ENCODE results near the gene ZSWIM3.
"Not testable (repeated sequence)": the region's sequence is repeated elsewhere in the genome, so short reads cannot be mapped to it uniquely, and the experiment has no call there.

The ZSWIM3 gene

GRCh38 chr20:45861221-45862075 lies 4.0 kb downstream of the ZSWIM3 start:
- no peak for DNase-seq

- DNase-seq, result no peak
Observed at GRCh38 chr20:45863543-45864470, 6.4 kb downstream of the ZSWIM3 start.

GRCh38 chr20:45866454-45866853 lies 9.0 kb downstream of the ZSWIM3 start:
- no peak for DNase-seq

- no peak for DNase-seq
Observed at GRCh38 chr20:45867136-45867818, 9.9 kb downstream of the ZSWIM3 start.

- no peak for DNase-seq
Observed at GRCh38 chr20:45867819-45868176, 10.4 kb downstream of the ZSWIM3 start.

GRCh38 chr20:45872626-45873025 lies 15.2 kb downstream of the ZSWIM3 start:
- DNase-seq, result no peak

GRCh38 chr20:45873409-45874103 lies 16.1 kb downstream of the ZSWIM3 start:
- no peak for DNase-seq

GRCh38 chr20:45874104-45874481 lies 16.7 kb downstream of the ZSWIM3 start:
- not testable (repeated sequence) for DNase-seq

GRCh38 chr20:45874576-45874975 lies 17.2 kb downstream of the ZSWIM3 start:
- no peak for DNase-seq

- DNase-seq, result no peak
Observed at GRCh38 chr20:45878076-45878761, 20.8 kb downstream of the ZSWIM3 start.

GRCh38 chr20:45880988-45881788 lies 23.8 kb downstream of the ZSWIM3 start, which contains the start of gene ZSWIM1:
ZSWIM1 (plus strand) TSS chr20:45881227; CDS start chr20:45882593, 1,366 bp downstream.
- DNase-seq, result peak; percentile 93 to 99 (median 96)

GRCh38 chr20:45882469-45883099 lies 25.2 kb downstream of the ZSWIM3 start:
- no peak for DNase-seq

- no peak for DNase-seq
Observed at GRCh38 chr20:45883100-45883469, 25.7 kb downstream of the ZSWIM3 start.

- DNase-seq, result no peak
Observed at GRCh38 chr20:45886590-45887345, 29.4 kb downstream of the ZSWIM3 start.

- DNase-seq, result no peak
Observed at GRCh38 chr20:45887346-45887715, 29.9 kb downstream of the ZSWIM3 start, which contains the start of gene SPATA25. SPATA25 (minus strand) TSS chr20:45887622; CDS start chr20:45887590, 32 bp downstream.

GRCh38 chr20:45888681-45889080 lies 31.3 kb downstream of the ZSWIM3 start:
- no peak for DNase-seq

- peak in 3 of 5 donors; percentile 23 to 40 (median 36) for DNase-seq
Observed at GRCh38 chr20:45890077-45890984, 32.9 kb downstream of the ZSWIM3 start.
